ENCODE measurements around the gene NRN1L. TPM values are rescaled to one million over a fixed set of nuclear protein-coding genes. Genes with fewer than 3 reads are reported as not detected.
"Not testable (repeated sequence)": the region's sequence is repeated elsewhere in the genome, so short reads cannot be mapped to it uniquely, and the experiment has no call there.

The NRN1L gene
- total and polyA plus RNA-seq, 4 donors, result 1.1 to 5.8 (median 3.6) TPM

DNA sequence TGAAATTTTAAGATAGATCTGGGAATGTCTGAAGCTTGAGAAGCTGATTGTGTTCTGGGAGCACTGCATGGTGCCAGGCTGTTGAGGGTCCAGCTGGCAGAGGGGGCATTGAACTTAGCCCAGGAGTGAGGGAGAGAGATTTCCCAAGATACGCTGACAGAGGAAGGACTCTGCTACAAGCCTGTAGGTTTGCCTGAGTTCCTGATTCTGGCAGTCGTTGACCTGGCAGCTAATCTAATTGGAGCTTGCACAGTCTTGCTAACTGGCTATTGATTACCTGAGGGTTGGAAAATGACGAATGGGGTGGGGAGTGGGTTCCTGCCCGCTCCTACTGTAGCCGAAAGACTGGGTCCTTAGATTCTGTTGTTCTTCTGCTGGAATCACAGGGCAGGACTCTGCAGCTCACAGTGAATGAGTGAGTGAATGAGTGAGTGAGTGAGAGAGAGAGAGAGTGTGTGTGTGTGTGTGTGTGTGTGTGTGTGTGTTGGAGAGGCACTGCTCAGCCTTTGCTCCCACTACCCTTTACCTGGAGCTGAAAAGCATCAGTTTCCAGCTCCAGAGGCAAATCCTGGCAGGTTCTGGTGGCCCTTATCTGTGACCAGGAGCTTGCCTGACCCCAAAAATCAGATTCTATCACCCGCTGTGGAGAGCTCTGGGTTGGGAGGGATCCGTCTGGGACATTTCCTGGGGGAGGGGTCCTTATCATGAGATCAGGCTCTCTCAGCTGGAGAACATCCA, 30.2 kb downstream of the NRN1L start:
- ATAC-seq (ENCODE audit: insufficient read depth, low FRiP score) (no peak), DNase-seq (no peak)
- WGBS, 2 donors, result 80 to 83% methylated on average over 7 of the region's 7 CpGs
- H3K9ac ChIP-seq (ENCODE audit: insufficient read depth in 1 of 2, low read length in 2 of 2), result no peak overlapping the region
- H3K4me1 ChIP-seq (ENCODE audit: control insufficient read depth in 5 of 5, insufficient read depth in 5 of 5, low read length in 5 of 5), result peaks cover 0 to 15% (median 3%) of the 10 kb centered on the region in 5 donors
- peak overlapping the region in 1 of 2 donors; percentile 10 for H3K27ac ChIP-seq (ENCODE audit: low read depth in 1 of 2, low read length in 1 of 2)
- H3K36me3 ChIP-seq (ENCODE audit: control insufficient read depth in 4 of 4, insufficient read depth in 4 of 4, low read length in 4 of 4), result peaks cover 0 to 40% (median 26%) of the 10 kb centered on the region in 4 donors
- TF ChIP-seq, protein P1, sequence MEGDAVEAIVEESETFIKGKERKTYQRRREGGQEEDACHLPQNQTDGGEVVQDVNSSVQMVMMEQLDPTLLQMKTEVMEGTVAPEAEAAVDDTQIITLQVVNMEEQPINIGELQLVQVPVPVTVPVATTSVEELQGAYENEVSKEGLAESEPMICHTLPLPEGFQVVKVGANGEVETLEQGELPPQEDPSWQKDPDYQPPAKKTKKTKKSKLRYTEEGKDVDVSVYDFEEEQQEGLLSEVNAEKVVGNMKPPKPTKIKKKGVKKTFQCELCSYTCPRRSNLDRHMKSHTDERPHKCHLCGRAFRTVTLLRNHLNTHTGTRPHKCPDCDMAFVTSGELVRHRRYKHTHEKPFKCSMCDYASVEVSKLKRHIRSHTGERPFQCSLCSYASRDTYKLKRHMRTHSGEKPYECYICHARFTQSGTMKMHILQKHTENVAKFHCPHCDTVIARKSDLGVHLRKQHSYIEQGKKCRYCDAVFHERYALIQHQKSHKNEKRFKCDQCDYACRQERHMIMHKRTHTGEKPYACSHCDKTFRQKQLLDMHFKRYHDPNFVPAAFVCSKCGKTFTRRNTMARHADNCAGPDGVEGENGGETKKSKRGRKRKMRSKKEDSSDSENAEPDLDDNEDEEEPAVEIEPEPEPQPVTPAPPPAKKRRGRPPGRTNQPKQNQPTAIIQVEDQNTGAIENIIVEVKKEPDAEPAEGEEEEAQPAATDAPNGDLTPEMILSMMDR (IDR thresholded peaks at IDR 0.05; ENCODE audit: control extremely low read depth, extremely low read depth), result no peak
- H3K27me3 ChIP-seq (ENCODE audit: control insufficient read depth in 3 of 3, insufficient read depth in 3 of 3, low read length in 2 of 3), result no peaks in the 10 kb centered on the region
- H3K9me3 ChIP-seq (ENCODE audit: control insufficient read depth in 4 of 4, insufficient read depth in 3 of 4, low read length in 3 of 4), result no peaks in the 10 kb centered on the region
- H3K4me3 ChIP-seq, result no peak overlapping the region

DNA sequence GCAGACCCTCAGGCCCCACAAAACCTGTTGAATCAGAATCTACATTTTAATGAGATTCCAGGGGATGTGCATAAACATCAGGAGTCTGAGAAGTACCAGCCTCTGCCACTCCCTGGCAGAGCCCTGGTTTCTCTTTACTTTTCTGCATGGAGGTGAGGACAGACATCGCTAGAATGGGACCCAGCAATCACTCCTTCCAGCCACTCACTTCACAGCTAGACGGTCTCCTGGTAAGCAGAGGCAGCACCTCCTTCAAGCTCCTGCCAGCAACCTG, 30.7 kb downstream of the NRN1L start:
- not testable (repeated sequence) for H3K27me3 ChIP-seq (ENCODE audit: control insufficient read depth in 3 of 3, insufficient read depth in 3 of 3, low read length in 2 of 3); H3K9ac ChIP-seq (ENCODE audit: insufficient read depth in 1 of 2, low read length in 2 of 2); ATAC-seq (ENCODE audit: insufficient read depth, low FRiP score); DNase-seq; H3K27ac ChIP-seq (ENCODE audit: low read depth in 1 of 2, low read length in 1 of 2); H3K9me3 ChIP-seq (ENCODE audit: control insufficient read depth in 4 of 4, insufficient read depth in 3 of 4, low read length in 3 of 4); H3K4me3 ChIP-seq
- 61 to 100% methylated on average over 1 to 2 of the region's 2 CpGs for WGBS, 2 donors
- Histone ChIP-seq H3K4me1 (ENCODE audit: control insufficient read depth in 5 of 5, insufficient read depth in 5 of 5, low read length in 5 of 5) (peaks cover 0 to 15% (median 3%) of the 10 kb centered on the region in 5 donors), H3K36me3 (ENCODE audit: control insufficient read depth in 4 of 4, insufficient read depth in 4 of 4, low read length in 4 of 4) (peaks cover 0 to 38% (median 24%) of the 10 kb centered on the region in 4 donors)

DNA sequence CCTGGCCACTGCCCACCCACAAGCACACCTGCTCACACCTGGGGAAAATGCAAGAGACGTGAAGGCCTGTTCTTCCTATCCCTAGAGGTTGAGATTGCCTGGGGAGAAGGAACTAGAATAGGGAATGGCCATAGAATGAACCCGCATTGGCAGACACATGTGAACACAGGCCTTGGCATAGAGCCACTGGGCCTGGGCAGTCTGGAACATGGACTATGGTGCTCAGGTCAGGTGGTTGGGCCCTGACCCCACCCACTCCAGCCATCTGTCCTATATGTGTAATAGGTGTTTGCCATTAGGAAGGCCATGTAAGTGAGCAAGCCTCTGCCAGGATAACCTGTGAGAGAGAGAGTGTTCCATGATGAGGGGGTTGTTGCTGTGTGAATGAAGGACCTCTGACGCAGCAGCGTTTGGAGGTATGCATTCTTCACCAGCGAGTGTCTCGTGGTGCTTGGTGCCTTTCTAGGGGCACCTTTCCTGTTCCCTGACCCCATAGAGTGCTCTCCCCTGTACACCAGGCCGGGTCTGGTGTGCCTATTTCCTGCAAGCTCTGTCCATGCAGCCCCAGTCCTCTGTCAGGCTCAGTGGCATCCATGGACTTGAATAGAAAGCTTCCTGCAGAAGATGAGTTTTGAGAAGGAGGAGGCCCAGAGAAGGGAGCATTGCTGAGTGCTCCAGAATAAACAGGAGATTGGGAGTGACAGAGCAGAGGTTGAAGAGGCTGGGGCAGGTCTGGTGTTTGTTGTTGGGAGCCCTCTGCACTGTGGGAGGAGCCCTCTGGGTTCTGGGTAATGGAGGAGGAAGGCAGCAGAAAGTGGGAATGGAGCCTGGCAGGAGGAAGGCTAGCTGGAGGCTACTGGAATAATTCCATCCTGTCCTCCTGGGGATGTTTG, 31.4 kb downstream of the NRN1L start:
- H3K4me3 ChIP-seq, result no peak overlapping the region
- H3K36me3 ChIP-seq (ENCODE audit: control insufficient read depth in 4 of 4, insufficient read depth in 4 of 4, low read length in 4 of 4), result peaks cover 0 to 34% (median 21%) of the 10 kb centered on the region in 4 donors
- ATAC-seq (ENCODE audit: insufficient read depth, low FRiP score) (no peak), DNase-seq (no peak)
- H3K4me1 ChIP-seq (ENCODE audit: control insufficient read depth in 5 of 5, insufficient read depth in 5 of 5, low read length in 5 of 5), result peaks cover 0 to 14% (median 3%) of the 10 kb centered on the region in 5 donors
- H3K9ac ChIP-seq (ENCODE audit: insufficient read depth in 1 of 2, low read length in 2 of 2), result no peak overlapping the region
- TF ChIP-seq, protein P1 (IDR thresholded peaks at IDR 0.05; ENCODE audit: control extremely low read depth, extremely low read depth), result no peak
- peak overlapping the region in 1 of 2 donors; percentile 92 for H3K27ac ChIP-seq (ENCODE audit: low read depth in 1 of 2, low read length in 1 of 2)
- H3K9me3 ChIP-seq (ENCODE audit: control insufficient read depth in 4 of 4, insufficient read depth in 3 of 4, low read length in 3 of 4), result no peaks in the 10 kb centered on the region
- H3K27me3 ChIP-seq (ENCODE audit: control insufficient read depth in 3 of 3, insufficient read depth in 3 of 3, low read length in 2 of 3), result no peaks in the 10 kb centered on the region
- 77 to 94% methylated on average over 7 of the region's 7 CpGs for WGBS, 2 donors

Measured in lung (tissue), 12 donors.